ENCODE data around the gene GAS2.

GRCh38 chr11:22711071-22711770, 44.8 kb downstream of the GAS2 start:
- TF ChIP-seq CTCF (IDR thresholded peaks at IDR 0.05 in 4 of 5, conservative IDR thresholded peaks at IDR 0.05 in 1 of 5) (no peak), POLR2A (IDR thresholded peaks at IDR 0.05) (no peak)
